HepG2 (cell line): Measurements from ENCODE around the gene NECAB2. TPM values are rescaled to one million over a fixed set of nuclear protein-coding genes. Genes with fewer than 3 reads are reported as not detected.

Experiments used
- ATAD3A ChIP-seq: sonication (generic); formaldehyde crosslinking; IDR thresholded peaks from 2 replicates; pipeline ENCODE4 v1.4.0; 2020; ENCODE audit warnings: missing genetic modification reagents
- BRD4 ChIP-seq: sonication (generic); formaldehyde crosslinking; IDR thresholded peaks from 2 replicates; pipeline ENCODE4 v1.4.0; 2020; ENCODE audit warnings: missing genetic modification reagents
- DMAP1 ChIP-seq: IDR thresholded peaks from 2 replicates; pipeline ENCODE4 v1.6.1; 2016
- FOSL2 ChIP-seq: sonication (generic); formaldehyde crosslinking; IDR thresholded peaks from 2 replicates; pipeline ENCODE4 v1.4.0; 2020; ENCODE audit warnings: missing genetic modification reagents
- GABPB1 ChIP-seq: IDR thresholded peaks from 2 replicates; pipeline ENCODE4 v1.6.1; 2016; ENCODE audit warnings: mild to moderate bottlenecking, missing genetic modification reagents, moderate library complexity, missing compliant biosample characterization
- HCFC1 ChIP-seq: fragments of 150-350 bp; IDR thresholded peaks from 2 replicates; pipeline ENCODE4 v1.6.1; 2014; ENCODE audit warnings: low read depth, low read length
- HDAC1 ChIP-seq: sonication (generic); formaldehyde crosslinking; IDR thresholded peaks from 2 replicates; pipeline ENCODE4 v1.5.1; 2020; ENCODE audit warnings: mild to moderate bottlenecking, missing genetic modification reagents
- KDM2A ChIP-seq: sonication (generic); formaldehyde crosslinking; IDR thresholded peaks from 2 replicates; pipeline ENCODE4 v1.4.0; 2020; ENCODE audit warnings: low read depth, missing genetic modification reagents, borderline replicate concordance
- MXD4 ChIP-seq: IDR thresholded peaks from 2 replicates; pipeline ENCODE4 v1.6.1; 2016; ENCODE audit warnings: mild to moderate bottlenecking, missing biosample characterization, missing genetic modification reagents
- PCBP1 ChIP-seq: fragments of 200-400 bp; formaldehyde crosslinking; IDR thresholded peaks from 2 replicates; pipeline ENCODE4 v1.6.1; 2017; ENCODE audit warnings: mild to moderate bottlenecking, low read depth, low read length, borderline replicate concordance
- RFX5 ChIP-seq: IDR thresholded peaks from 2 replicates; pipeline ENCODE4 v1.6.1; 2011; ENCODE audit warnings: low read depth, low read length, improper control_type of control experiment
- SUZ12 ChIP-seq: fragments of 150-350 bp; IDR thresholded peaks from 2 replicates; pipeline ENCODE4 v1.6.1; 2014; ENCODE audit warnings: low read depth, low read length
- TEF ChIP-seq: sonication (generic); formaldehyde crosslinking; IDR thresholded peaks from 2 replicates; pipeline ENCODE4 v1.5.0; 2020; ENCODE audit warnings: missing genetic modification reagents
- ZBTB46 ChIP-seq: sonication (generic); formaldehyde crosslinking; IDR thresholded peaks from 2 replicates; pipeline ENCODE4 v1.4.0; 2020; ENCODE audit warnings: mild to moderate bottlenecking, missing genetic modification reagents, borderline replicate concordance
- ZKSCAN8 ChIP-seq: IDR thresholded peaks from 2 replicates; pipeline ENCODE4 v1.6.1; 2016; ENCODE audit warnings: borderline replicate concordance, missing genetic modification reagents, missing compliant biosample characterization
- ZNF142 ChIP-seq: sonication (generic); formaldehyde crosslinking; IDR thresholded peaks from 2 replicates; pipeline ENCODE4 v1.4.0; 2020; ENCODE audit warnings: missing genetic modification reagents
- ZNF280B ChIP-seq: sonication (generic); formaldehyde crosslinking; IDR thresholded peaks from 2 replicates; pipeline ENCODE4 v1.5.0; 2020; ENCODE audit warnings: missing genetic modification reagents, mild to moderate bottlenecking, borderline replicate concordance
- ZNF430 ChIP-seq: sonication (generic); formaldehyde crosslinking; IDR thresholded peaks from 2 replicates; pipeline ENCODE4 v1.9.0; 2021; ENCODE audit warnings: mild to moderate bottlenecking, missing genetic modification reagents
- ZNF562 ChIP-seq: sonication (generic); formaldehyde crosslinking; IDR thresholded peaks from 2 replicates; pipeline ENCODE4 v1.8.0; 2022; ENCODE audit warnings: missing genetic modification reagents, borderline replicate concordance
- ZNF790 ChIP-seq: sonication (generic); formaldehyde crosslinking; IDR thresholded peaks from 2 replicates; pipeline ENCODE4 v1.8.0; 2022; ENCODE audit warnings: missing genetic modification reagents, mild to moderate bottlenecking, borderline replicate concordance
- ZNF83 ChIP-seq: sonication (generic); formaldehyde crosslinking; IDR thresholded peaks from 2 replicates; pipeline ENCODE4 v1.4.0; 2020; ENCODE audit warnings: missing genetic modification reagents, mild to moderate bottlenecking, borderline replicate concordance
- polyA plus RNA-seq, 8 experiments: library from polyadenylated mRNA; depleted of rRNA in 3 of 8; stranded (reverse) in 7 of 8; unstranded in 1 of 8; fragments of >200 nt; fragmentation: Illumina TruSeq in 4 of 8; extraction: Trizol in 4 of 8; gene quantifications; 2 replicates each; pipeline versions ENCODE4 v1.2.1 to v1.2.3, GENCODE V29; 2011 to 2016; ENCODE audit warnings: low read depth in 4 of 8, missing spikeins in 1 of 8, mixed read lengths in 1 of 8; ENCODE audit not compliant: insufficient read depth in 1 of 8
- total RNA-seq, 5 experiments: library from RNA; depleted of rRNA; stranded (reverse); fragments of >200 nt; fragmentation: Illumina TruSeq; extraction: Trizol; gene quantifications; 2 replicates each; pipeline ENCODE4 v1.2.3, GENCODE V29; 2016; ENCODE audit warnings: low read depth in 1 of 5

The NECAB2 gene
- total and polyA plus RNA-seq, 2 of the 13 experiments (the other 11 are each of a cell fraction or from before 2014, with no cell fraction given) = 0.21 to 0.49 TPM

- no peak for TF ChIP-seq ZNF280B
- no peak for TF ChIP-seq TEF
- TF ChIP-seq HDAC1 = peak; percentile 45
- peak; percentile 56 for TF ChIP-seq FOSL2
- TF ChIP-seq ZBTB46 (CRISPR knock-in tag) = no peak
- no peak for TF ChIP-seq ATAD3A (CRISPR knock-in tag)
- TF ChIP-seq RFX5 = no peak
- TF ChIP-seq ZKSCAN8 = no peak
- TF ChIP-seq ZNF790 (CRISPR knock-in tag) = no peak
- TF ChIP-seq GABPB1 (CRISPR knock-in tag) = no peak
- TF ChIP-seq ZNF142 (CRISPR knock-in tag) = no peak
- no peak for TF ChIP-seq DMAP1 (CRISPR knock-in tag)
- no peak for TF ChIP-seq BRD4
- TF ChIP-seq KDM2A = peak; percentile 9; the same call in 1 of the 2 replicates
- TF ChIP-seq HCFC1 = no peak
- TF ChIP-seq PCBP1 = no peak
- TF ChIP-seq SUZ12 = no peak
- peak; percentile 21; the same call in 1 of the 2 replicates for TF ChIP-seq ZNF83 (CRISPR knock-in tag)
- TF ChIP-seq ZNF562 (CRISPR knock-in tag) = no peak
- no peak for TF ChIP-seq MXD4
- 0 out of 2 replicates have a peak, but pooled peaks have one; percentile 3 for TF ChIP-seq ZNF430 (CRISPR knock-in tag)
Observed at GRCh38 chr16:83946781-83947566, 21.1 kb upstream of the NECAB2 start (continued).
